Neuronal stem cell (in vitro differentiated cells): ENCODE data around the gene SLC19A2.

Experiments used
- DNase-seq: peaks from one replicate; pipeline ENCODE4 v3.0.0-alpha.2; 2013; ENCODE audit warnings: low spot score
- H2AFZ ChIP-seq: one replicate; pipeline ENCODE4 v1.6.1; 2013; ENCODE audit warnings: mild to moderate bottlenecking, low read length, inconsistent platforms
- H2AK5ac ChIP-seq: 2 replicates; pipeline ENCODE4 v1.6.1; 2013; ENCODE audit warnings: low read depth, mild to moderate bottlenecking, inconsistent platforms, low read length, moderate library complexity, mixed read lengths
- H2BK120ac ChIP-seq: 2 replicates; pipeline ENCODE4 v1.6.1; 2013; ENCODE audit warnings: low read depth, mild to moderate bottlenecking, inconsistent platforms, low read length, moderate library complexity, mixed read lengths
- H2BK12ac ChIP-seq: one replicate; pipeline ENCODE4 v1.6.1; 2013; ENCODE audit warnings: low read length, inconsistent platforms
- H2BK15ac ChIP-seq: 2 replicates; pipeline ENCODE4 v1.6.1; 2013; ENCODE audit warnings: mild to moderate bottlenecking, low read length, inconsistent platforms, mixed read lengths
- H2BK5ac ChIP-seq: one replicate; pipeline ENCODE4 v1.6.1; 2013; ENCODE audit warnings: inconsistent platforms, mild to moderate bottlenecking, low read length, moderate library complexity
- H3K14ac ChIP-seq: one replicate; pipeline ENCODE4 v1.6.1; 2013; ENCODE audit warnings: low read length, inconsistent platforms
- H3K18ac ChIP-seq: 2 replicates; pipeline ENCODE4 v1.6.1; 2013; ENCODE audit warnings: low read length, inconsistent platforms
- H3K23ac ChIP-seq: 2 replicates; pipeline ENCODE4 v1.6.1; 2013; ENCODE audit warnings: low read depth, mild to moderate bottlenecking, mixed read lengths, low read length, inconsistent platforms; ENCODE audit not compliant: poor library complexity
- H3K27ac ChIP-seq: replicated peaks from 3 replicates; pipeline ENCODE4 v1.5.1; 2013; ENCODE audit warnings: low read length, inconsistent platforms
- H3K27me3 ChIP-seq, 3 experiments: 2 replicates each; pipeline ENCODE4 v1.6.1; 2013; ENCODE audit warnings: low read length in 3 of 3, mild to moderate bottlenecking in 2 of 3, inconsistent platforms in 1 of 3, low read depth in 1 of 3, mixed read lengths in 1 of 3, moderate library complexity in 1 of 3; ENCODE audit not compliant: control insufficient read depth in 3 of 3, insufficient read depth in 3 of 3
- H3K36me3 ChIP-seq, 2 donors: replicated peaks in 1 of 2; 2 replicates each; pipeline ENCODE4 v1.6.1; 2013; ENCODE audit warnings: low read length in 2 of 2; ENCODE audit not compliant: control insufficient read depth in 2 of 2, insufficient read depth in 2 of 2
- H3K4ac ChIP-seq: 2 replicates; pipeline ENCODE4 v1.6.1; 2013; ENCODE audit warnings: inconsistent platforms, mild to moderate bottlenecking, low read length, moderate library complexity
- H3K4me1 ChIP-seq, 2 donors: 1 replicate in 1 of 2; 2 replicates in 1 of 2; pipeline ENCODE4 v1.6.1; 2013; ENCODE audit warnings: low read length in 2 of 2, low read depth in 1 of 2; ENCODE audit not compliant: control insufficient read depth in 2 of 2, insufficient read depth in 1 of 2
- H3K4me2 ChIP-seq: one replicate; pipeline ENCODE4 v1.6.1; 2013; ENCODE audit warnings: mild to moderate bottlenecking, low read length, inconsistent platforms; ENCODE audit not compliant: insufficient read depth, poor library complexity, severe bottlenecking
- H3K4me3 ChIP-seq, 2 donors: 2 replicates each; pipeline ENCODE4 v1.5.1; 2013; ENCODE audit warnings: low read length in 2 of 2, mild to moderate bottlenecking in 2 of 2, inconsistent platforms in 1 of 2, moderate library complexity in 1 of 2
- H3K79me1 ChIP-seq: one replicate; pipeline ENCODE4 v1.6.1; 2013; ENCODE audit warnings: low read depth, mild to moderate bottlenecking, inconsistent platforms, low read length, moderate library complexity
- H3K9ac ChIP-seq: one replicate; pipeline ENCODE4 v1.6.1; 2013; ENCODE audit warnings: mild to moderate bottlenecking, low read depth, low read length, inconsistent platforms; ENCODE audit not compliant: poor library complexity
- H3K9me3 ChIP-seq, 2 donors: replicated peaks in 1 of 2; 2 replicates each; pipeline versions ENCODE3 to v1.6.1; 2013; ENCODE audit warnings: low read length in 2 of 2, mild to moderate bottlenecking in 2 of 2, inconsistent platforms in 1 of 2, low read depth in 1 of 2, mixed read lengths in 1 of 2, moderate library complexity in 1 of 2; ENCODE audit not compliant: control insufficient read depth in 2 of 2, insufficient read depth in 1 of 2
- H4K8ac ChIP-seq: one replicate; pipeline ENCODE4 v1.6.1; 2013; ENCODE audit warnings: low read depth, mild to moderate bottlenecking, inconsistent platforms, low read length, moderate library complexity
- H4K91ac ChIP-seq: one replicate; pipeline ENCODE4 v1.6.1; 2013; ENCODE audit warnings: low read length, low read depth, mild to moderate bottlenecking, inconsistent platforms; ENCODE audit not compliant: poor library complexity
- WGBS, 2 donors: extraction: QIAGEN DNeasy Blood & Tissue Kit; methylation state at CpG; one replicate each; pipeline ENCODE4 v1.1.7; 2013; ENCODE audit warnings: missing lambda C conversion rate in 2 of 2, mixed read lengths in 1 of 2; ENCODE audit not compliant: insufficient read length in 2 of 2, insufficient replicate concordance in 1 of 2; ENCODE audit errors: extremely low coverage in 2 of 2; 5-methylcytosine and 5-hydroxymethylcytosine counted together

The SLC19A2 gene

DNA sequence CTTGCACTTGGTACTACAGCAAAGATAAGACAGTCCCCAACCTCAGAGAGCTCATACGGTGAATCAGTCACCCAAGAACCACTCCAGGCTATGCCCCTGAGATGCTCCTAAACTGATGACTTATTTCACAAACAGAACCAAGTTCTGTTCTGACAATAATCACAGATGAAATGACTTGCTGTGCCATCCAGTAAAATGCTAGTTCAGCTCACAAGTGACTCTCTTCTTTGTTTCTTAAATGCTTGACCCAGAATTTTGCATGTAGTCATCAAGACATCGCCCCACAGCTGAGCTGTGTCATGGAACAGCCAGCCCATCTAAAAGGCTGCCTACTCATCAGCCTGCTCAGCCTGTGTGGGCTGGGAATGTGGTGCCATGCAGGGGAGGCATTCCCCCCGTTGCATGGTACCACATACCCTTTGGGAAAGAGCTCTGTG, 6.1 kb upstream of the SLC19A2 start:
- Histone ChIP-seq H3K27ac (no peak overlapping the region), H3K4me3 (no peak overlapping the region), H2BK12ac (no peak overlapping the region), H3K9me3 (no peaks in the 10 kb centered on the region), H3K4me1 (no peaks in the 10 kb centered on the region), H3K4ac (no peak overlapping the region), H3K27me3 (no peaks in the 10 kb centered on the region), H4K8ac (no peak overlapping the region), H2BK5ac (no peak overlapping the region), H3K36me3 (no peaks in the 10 kb centered on the region), H2AK5ac (no peak overlapping the region), H3K23ac (no peak overlapping the region), H3K18ac (no peak overlapping the region), H2AFZ (no peak overlapping the region), H3K14ac (no peak overlapping the region), H2BK15ac (no peak overlapping the region), H3K4me2 (no peak overlapping the region), H4K91ac (no peak overlapping the region), H3K79me1 (no peaks in the 10 kb centered on the region), H3K9ac (no peak overlapping the region), H2BK120ac (no peak overlapping the region)
- no peak for DNase-seq
- WGBS, 2 donors: no CpG with 5 or more reads among the region's 3 CpGs

- H3K18ac ChIP-seq: no peak overlapping the region
- H2BK15ac ChIP-seq: no peak overlapping the region
- no peaks in the 10 kb centered on the region for H3K79me1 ChIP-seq
- H2AFZ ChIP-seq: no peak overlapping the region
- no peak overlapping the region for H3K4me2 ChIP-seq
- no peak overlapping the region for H3K9ac ChIP-seq
- H3K27me3 ChIP-seq: no peaks in the 10 kb centered on the region
- H4K91ac ChIP-seq: no peak overlapping the region
- H3K36me3 ChIP-seq: no peaks in the 10 kb centered on the region
- H3K14ac ChIP-seq: no peak overlapping the region
- H3K4ac ChIP-seq: no peak overlapping the region
- peaks cover 7 to 12% of the 10 kb centered on the region in 2 donors for H3K4me1 ChIP-seq
- no peak overlapping the region for H3K27ac ChIP-seq
- no peak overlapping the region for H3K4me3 ChIP-seq
- no peak overlapping the region for H4K8ac ChIP-seq
- H2BK5ac ChIP-seq: no peak overlapping the region
- WGBS, 2 donors: no CpG with 5 or more reads among the region's 4 CpGs
- no peak for DNase-seq
- no peak overlapping the region for H2AK5ac ChIP-seq
- no peaks in the 10 kb centered on the region for H3K9me3 ChIP-seq
- H3K23ac ChIP-seq: no peak overlapping the region
- H2BK12ac ChIP-seq: no peak overlapping the region
- H2BK120ac ChIP-seq: no peak overlapping the region
These were observed 2.4 kb upstream of the SLC19A2 start for GRCh38 chr1:169488157-169488556.

DNA sequence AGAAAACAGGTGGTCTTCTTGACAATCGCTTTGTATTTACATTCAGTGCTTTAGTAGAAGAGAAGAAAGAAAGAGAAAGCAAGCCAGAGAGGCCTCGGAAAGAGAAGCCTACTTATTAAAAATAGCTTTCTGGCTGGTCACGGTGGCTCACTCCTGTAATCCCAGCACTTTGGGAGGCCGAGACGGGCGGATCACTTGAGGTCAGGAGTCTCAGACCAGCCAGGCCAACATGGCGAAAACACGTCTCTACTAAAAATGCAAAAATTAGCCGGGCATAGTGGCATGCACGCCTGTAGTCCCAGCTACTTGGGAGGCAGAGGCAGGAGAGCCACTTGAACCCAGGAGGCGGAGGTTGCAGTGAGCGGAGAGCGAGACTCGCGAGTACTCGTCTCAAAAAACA, 1.8 kb upstream of the SLC19A2 start:
- H3K18ac ChIP-seq: no peak overlapping the region
- no peak overlapping the region for H3K27ac ChIP-seq
- no CpG with 5 or more reads among the region's 16 CpGs for WGBS, 2 donors

GRCh38 chr1:169487133-169487532, 1.4 kb upstream of the SLC19A2 start:
- Histone ChIP-seq H2BK12ac (no peak overlapping the region), H3K23ac (no peak overlapping the region), H2BK120ac (no peak overlapping the region), H3K4me3 (peak overlapping the region in 1 of 2 donors; percentile 89), H3K9ac (no peak overlapping the region), H3K79me1 (no peaks in the 10 kb centered on the region), H3K27me3 (no peaks in the 10 kb centered on the region), H2AFZ (peak overlapping the region; percentile 98), H3K27ac (no peak overlapping the region), H3K4me1 (peaks cover 7 to 12% of the 10 kb centered on the region in 2 donors), H3K18ac (no peak overlapping the region), H2BK15ac (no peak overlapping the region), H4K8ac (no peak overlapping the region), H3K4ac (no peak overlapping the region), H2AK5ac (no peak overlapping the region), H3K36me3 (no peaks in the 10 kb centered on the region), H3K14ac (no peak overlapping the region), H3K9me3 (no peaks in the 10 kb centered on the region), H4K91ac (no peak overlapping the region), H2BK5ac (no peak overlapping the region), H3K4me2 (no peak overlapping the region)
- WGBS, 2 donors: no CpG with 5 or more reads among the region's 5 CpGs
- no peak for DNase-seq

More for the DNA sequence above, 1.8 kb upstream of the SLC19A2 start:
- H3K9me3 ChIP-seq: no peaks in the 10 kb centered on the region
- H4K91ac ChIP-seq: no peak overlapping the region
- H3K4me1 ChIP-seq: peaks cover 7 to 12% of the 10 kb centered on the region in 2 donors
- no peak for DNase-seq
- no peak overlapping the region for H3K4me3 ChIP-seq
- H3K4me2 ChIP-seq: no peak overlapping the region
- H3K4ac ChIP-seq: no peak overlapping the region
- no peak overlapping the region for H2BK15ac ChIP-seq
- H4K8ac ChIP-seq: peak overlapping the region; percentile 19
- H3K23ac ChIP-seq: no peak overlapping the region
- no peaks in the 10 kb centered on the region for H3K36me3 ChIP-seq
- no peak overlapping the region for H2BK5ac ChIP-seq
- H2AK5ac ChIP-seq: no peak overlapping the region
- no peak overlapping the region for H2AFZ ChIP-seq
- no peaks in the 10 kb centered on the region for H3K79me1 ChIP-seq
- no peak overlapping the region for H3K14ac ChIP-seq
- H2BK120ac ChIP-seq: no peak overlapping the region
- no peak overlapping the region for H2BK12ac ChIP-seq
- H3K9ac ChIP-seq: no peak overlapping the region
- no peaks in the 10 kb centered on the region for H3K27me3 ChIP-seq
